NCI-H1105 (cell line): Measurements from ENCODE around the gene TFDP2.
"Not testable (repeated sequence)": the region's sequence is repeated elsewhere in the genome, so short reads cannot be mapped to it uniquely, and the experiment has no call there.

Experiments used
- DNase-seq: peaks from one replicate; lab custom pipeline; 2025; lab: John Stamatoyannopoulos, UW

Gene TFDP2

GRCh38 chr3:142019794-142020320, 129.5 kb downstream of the TFDP2 start:
- no peak for DNase-seq

GRCh38 chr3:142013993-142014392, 135.4 kb downstream of the TFDP2 start:
- DNase-seq: no peak

- no peak for DNase-seq
Measured at GRCh38 chr3:142013326-142013980, 135.9 kb downstream of the TFDP2 start.

GRCh38 chr3:142009029-142009428, 140.3 kb downstream of the TFDP2 start:
- DNase-seq: peak; percentile 37

GRCh38 chr3:142007710-142008399, 141.5 kb downstream of the TFDP2 start:
- no peak for DNase-seq

- not testable (repeated sequence) for DNase-seq
Measured at GRCh38 chr3:142004957-142005356, 144.4 kb downstream of the TFDP2 start.

- DNase-seq: no peak
Measured at GRCh38 chr3:142004025-142004424, 145.3 kb downstream of the TFDP2 start.

GRCh38 chr3:142003291-142003690, 146.1 kb downstream of the TFDP2 start:
- no peak for DNase-seq

- DNase-seq: no peak
Measured at GRCh38 chr3:142000325-142000870, 148.9 kb downstream of the TFDP2 start.

GRCh38 chr3:141998669-141999290, 150.6 kb downstream of the TFDP2 start:
- DNase-seq: no peak

GRCh38 chr3:141996437-141996836, 152.9 kb downstream of the TFDP2 start:
- no peak for DNase-seq

GRCh38 chr3:141994856-141995255, 154.5 kb downstream of the TFDP2 start:
- DNase-seq: no peak

GRCh38 chr3:141992512-141992911, 156.8 kb downstream of the TFDP2 start:
- no peak for DNase-seq

GRCh38 chr3:141986548-141987107, 162.7 kb downstream of the TFDP2 start:
- DNase-seq: no peak

GRCh38 chr3:141981084-141981483, 168.3 kb downstream of the TFDP2 start:
- DNase-seq: no peak

- no peak for DNase-seq
Measured at GRCh38 chr3:141979050-141979671, 170.2 kb downstream of the TFDP2 start.

- DNase-seq: not testable (repeated sequence)
Measured at GRCh38 chr3:141974777-141975176, 174.6 kb downstream of the TFDP2 start.

- no peak for DNase-seq
Measured at GRCh38 chr3:141972399-141972798, 176.9 kb downstream of the TFDP2 start.

GRCh38 chr3:141971571-141971970, 177.8 kb downstream of the TFDP2 start:
- DNase-seq: no peak

GRCh38 chr3:141969711-141970110, 179.6 kb downstream of the TFDP2 start:
- DNase-seq: no peak

GRCh38 chr3:141965471-141965870, 183.9 kb downstream of the TFDP2 start:
- DNase-seq: no peak

- no peak for DNase-seq
Measured at GRCh38 chr3:141963301-141963700, 186.0 kb downstream of the TFDP2 start.
